ENCODE data around the gene CDKN1C.
A peak's percentile ranks its signal among the peaks of the same experiment; 100 is the strongest.

The CDKN1C gene

DNA sequence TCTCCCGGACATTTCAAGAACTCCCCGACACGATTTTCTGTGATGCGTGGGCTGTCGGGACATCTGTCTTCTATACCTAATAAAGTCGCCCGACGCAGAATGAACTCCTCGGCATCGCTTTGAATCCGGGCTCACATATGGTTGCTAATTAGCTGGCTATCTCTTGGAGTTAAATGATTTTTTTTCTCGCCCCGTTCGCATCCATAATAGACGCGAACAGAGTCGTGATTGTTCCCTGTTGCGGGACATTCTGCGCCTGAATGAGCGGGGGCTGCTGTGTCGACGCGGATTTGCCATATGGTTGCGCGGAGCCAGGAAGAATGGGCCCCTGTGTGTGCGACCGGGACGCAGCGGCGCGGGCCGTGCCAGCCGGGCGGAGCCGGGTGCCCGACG, 16.4 kb downstream of the CDKN1C start:
- peak overlapping the region in 3 of 7 experiments; percentile 26 to 66 (median 61) for H3K4me3 ChIP-seq (ENCODE audit: control insufficient read depth in 1 of 7, extremely low read depth in 1 of 7, insufficient read depth in 4 of 7, low read depth in 2 of 7, low read length in 6 of 7)
- ChIA-PET CTCF (interaction anchor here (0.7 to 2.5 kb wide), 5 partner anchors 17 to 337 kb away, joined by 3 to 8 read pairs (median 3); no protein-coding TSS in a partner anchor), POLR2A (no interaction called here)
- H3K9me3 ChIP-seq (ENCODE audit: control extremely low read depth in 1 of 5, control insufficient read depth in 4 of 5, insufficient read depth in 2 of 5, low read depth in 1 of 5, low read length in 4 of 5), result peaks cover 0 to 3% (median 0%) of the 10 kb centered on the region in 5 experiments
- H3K27me3 ChIP-seq (replicated peaks in 2 of 5; ENCODE audit: control insufficient read depth in 4 of 5, insufficient read depth in 5 of 5, low read length in 4 of 5), result peaks cover 0 to 49% (median 12%) of the 10 kb centered on the region in 5 experiments
- peaks cover 0 to 31% (median 21%) of the 10 kb centered on the region in 4 experiments for H3K4me1 ChIP-seq (ENCODE audit: control extremely low read depth in 1 of 4, control insufficient read depth in 4 of 4, insufficient read depth in 4 of 4, low read length in 3 of 4)
- no peak overlapping the region for H3K27ac ChIP-seq (ENCODE audit: insufficient read depth in 1 of 2, low read depth in 1 of 2, low read length in 2 of 2, poor library complexity in 1 of 2, severe bottlenecking in 2 of 2)
- peak in 1 of 3 donors; percentile 26 for DNase-seq
- no peaks in the 10 kb centered on the region for H3K36me3 ChIP-seq (ENCODE audit: control insufficient read depth in 4 of 4, insufficient read depth in 4 of 4, low read length in 3 of 4)
- 11% methylated on average over 35 of the region's 37 CpGs for WGBS (ENCODE audit: insufficient coverage)

DNA sequence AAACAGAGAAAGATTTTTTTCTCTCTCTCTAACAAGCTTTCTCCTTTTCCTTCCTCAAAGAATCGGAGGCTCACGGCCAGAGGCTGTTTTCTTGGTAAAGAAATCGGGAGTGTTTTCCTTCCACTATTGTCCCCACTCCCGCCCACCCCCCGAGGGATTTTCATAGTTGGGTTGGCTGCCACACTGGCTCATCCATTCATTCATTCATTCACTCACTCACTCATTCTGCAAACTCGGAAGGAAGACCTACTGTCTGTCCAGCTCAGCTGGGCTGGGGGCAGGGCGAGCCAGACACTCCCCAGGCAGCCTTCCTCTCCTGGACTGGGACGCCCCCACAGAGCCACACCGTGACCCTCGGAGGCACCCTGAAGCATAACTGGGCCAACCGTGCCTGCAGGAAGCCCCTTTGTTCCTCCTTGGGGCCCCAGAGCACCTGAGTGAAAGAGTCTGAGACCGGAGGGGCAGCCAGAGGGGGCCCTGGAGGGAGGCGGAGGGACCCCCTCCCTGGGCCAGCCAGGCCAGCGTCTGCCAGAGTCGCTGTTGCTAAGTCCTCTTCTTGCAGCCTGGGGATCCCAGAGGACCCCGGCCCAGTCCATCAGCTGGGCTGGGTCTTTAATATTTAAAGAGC, 17.0 kb downstream of the CDKN1C start:
- ChIA-PET CTCF (interaction anchor here (0.7 to 2.5 kb wide), 6 partner anchors 16 to 337 kb away, joined by 3 to 8 read pairs (median 3); no protein-coding TSS in a partner anchor), POLR2A (interaction anchor here (0.9 kb wide), 1 partner anchor 42 kb away, joined by 3 read pairs; no protein-coding TSS in a partner anchor)
- 1% methylated on average over 15 of the region's 16 CpGs for WGBS (ENCODE audit: insufficient coverage)
- Histone ChIP-seq H3K9me3 (ENCODE audit: control extremely low read depth in 1 of 5, control insufficient read depth in 4 of 5, insufficient read depth in 2 of 5, low read depth in 1 of 5, low read length in 4 of 5) (peaks cover 0 to 3% (median 0%) of the 10 kb centered on the region in 5 experiments), H3K27ac (ENCODE audit: insufficient read depth in 1 of 2, low read depth in 1 of 2, low read length in 2 of 2, poor library complexity in 1 of 2, severe bottlenecking in 2 of 2) (no peak overlapping the region), H3K4me1 (ENCODE audit: control extremely low read depth in 1 of 4, control insufficient read depth in 4 of 4, insufficient read depth in 4 of 4, low read length in 3 of 4) (peaks cover 0 to 31% (median 21%) of the 10 kb centered on the region in 4 experiments), H3K36me3 (ENCODE audit: control insufficient read depth in 4 of 4, insufficient read depth in 4 of 4, low read length in 3 of 4) (no peaks in the 10 kb centered on the region), H3K4me3 (ENCODE audit: control insufficient read depth in 1 of 7, extremely low read depth in 1 of 7, insufficient read depth in 4 of 7, low read depth in 2 of 7, low read length in 6 of 7) (peak overlapping the region in 5 of 7 experiments; percentile 41 to 66 (median 56)), H3K27me3 (replicated peaks in 2 of 5; ENCODE audit: control insufficient read depth in 4 of 5, insufficient read depth in 5 of 5, low read length in 4 of 5) (peaks cover 0 to 54% (median 12%) of the 10 kb centered on the region in 5 experiments)
- peak in 1 of 3 donors; percentile 30 for DNase-seq

DNA sequence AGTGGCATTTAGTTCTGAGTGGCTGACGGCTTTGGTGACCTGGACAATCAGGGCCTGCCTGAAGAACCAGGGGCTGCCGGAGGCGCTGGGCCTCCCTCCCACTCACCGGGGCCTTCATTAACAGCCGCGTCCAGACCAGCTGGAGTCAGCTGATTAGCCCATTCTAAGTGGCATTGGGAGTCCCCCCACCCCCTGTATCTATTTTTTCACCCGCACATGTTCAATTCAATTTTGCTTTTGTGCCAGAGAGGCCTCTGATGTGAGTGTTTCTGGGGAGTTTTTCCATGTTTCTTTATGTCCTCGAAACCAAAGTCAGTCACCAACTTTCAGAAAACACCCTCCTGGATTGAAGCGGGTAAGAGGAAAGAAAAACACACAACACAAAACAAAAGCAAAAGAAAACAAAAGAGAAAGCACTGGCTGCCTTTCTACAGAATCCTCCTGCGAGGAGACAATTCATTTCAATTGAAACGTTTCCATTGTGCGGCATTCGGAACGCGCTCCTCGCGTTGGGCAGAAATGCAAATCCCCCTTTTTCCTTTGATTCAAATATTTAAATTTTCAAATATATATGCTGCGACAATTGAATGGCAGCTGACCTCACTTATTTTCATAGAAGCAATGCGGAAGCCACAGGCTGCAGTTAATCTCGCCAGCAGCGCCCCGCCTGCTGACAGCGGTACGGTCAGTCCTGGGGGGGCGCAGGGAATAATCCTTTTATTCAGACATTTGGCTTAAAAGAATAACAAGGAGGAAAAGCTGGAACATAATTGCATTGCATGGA, 17.7 kb downstream of the CDKN1C start:
- Histone ChIP-seq H3K27ac (ENCODE audit: insufficient read depth in 1 of 2, low read depth in 1 of 2, low read length in 2 of 2, poor library complexity in 1 of 2, severe bottlenecking in 2 of 2) (no peak overlapping the region), H3K4me3 (ENCODE audit: control insufficient read depth in 1 of 7, extremely low read depth in 1 of 7, insufficient read depth in 4 of 7, low read depth in 2 of 7, low read length in 6 of 7) (peak overlapping the region in 5 of 7 experiments; percentile 41 to 66 (median 56)), H3K9me3 (ENCODE audit: control extremely low read depth in 1 of 5, control insufficient read depth in 4 of 5, insufficient read depth in 2 of 5, low read depth in 1 of 5, low read length in 4 of 5) (peaks cover 0 to 3% (median 0%) of the 10 kb centered on the region in 5 experiments), H3K4me1 (ENCODE audit: control extremely low read depth in 1 of 4, control insufficient read depth in 4 of 4, insufficient read depth in 4 of 4, low read length in 3 of 4) (peaks cover 0 to 32% (median 22%) of the 10 kb centered on the region in 4 experiments), H3K27me3 (replicated peaks in 2 of 5; ENCODE audit: control insufficient read depth in 4 of 5, insufficient read depth in 5 of 5, low read length in 4 of 5) (peaks cover 0 to 61% (median 16%) of the 10 kb centered on the region in 5 experiments), H3K36me3 (ENCODE audit: control insufficient read depth in 4 of 4, insufficient read depth in 4 of 4, low read length in 3 of 4) (no peaks in the 10 kb centered on the region)
- ChIA-PET CTCF (interaction anchor here (1.1 to 2.5 kb wide), 3 partner anchors 16 to 334 kb away, joined by 3 to 8 read pairs (median 4); no protein-coding TSS in a partner anchor), POLR2A (interaction anchor here (0.6 to 0.9 kb wide), 3 partner anchors 16 to 469 kb away, joined by 3 to 7 read pairs (median 3); no protein-coding TSS in a partner anchor)
- peak in 2 of 3 donors; percentile 46 to 57 for DNase-seq
- 46% methylated on average over 15 of the region's 25 CpGs for WGBS (ENCODE audit: insufficient coverage)

DNA sequence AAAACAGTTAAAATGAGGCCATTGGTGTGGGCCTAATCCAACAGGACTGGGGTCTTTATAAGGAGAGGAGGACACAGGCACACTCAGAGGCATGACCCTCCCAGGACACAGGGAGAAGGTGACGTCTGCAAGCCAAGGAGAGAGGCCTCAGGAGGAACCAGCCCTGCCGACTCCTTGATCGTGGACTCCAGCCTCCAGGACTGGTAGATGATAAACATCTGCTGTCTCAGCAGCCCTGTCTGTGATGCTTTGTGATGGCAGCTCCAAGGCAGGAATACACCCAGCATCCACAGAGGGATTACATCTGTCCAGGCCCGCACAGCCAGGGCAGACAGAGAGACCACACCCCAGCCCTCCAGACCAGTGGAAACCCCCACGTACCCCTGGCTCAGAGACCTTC, 18.4 kb downstream of the CDKN1C start:
- peaks cover 0 to 67% (median 17%) of the 10 kb centered on the region in 5 experiments for H3K27me3 ChIP-seq (replicated peaks in 2 of 5; ENCODE audit: control insufficient read depth in 4 of 5, insufficient read depth in 5 of 5, low read length in 4 of 5)
- DNase-seq, result no peak
- H3K4me3 ChIP-seq (ENCODE audit: control insufficient read depth in 1 of 7, extremely low read depth in 1 of 7, insufficient read depth in 4 of 7, low read depth in 2 of 7, low read length in 6 of 7), result no peak overlapping the region
- CTCF ChIA-PET, result interaction anchor here (2.5 kb wide), 1 partner anchor 21 kb away, joined by 8 read pairs; no protein-coding TSS in a partner anchor
- 90% methylated on average over 2 of the region's 5 CpGs for WGBS (ENCODE audit: insufficient coverage)
- POLR2A ChIA-PET, result interaction anchor here (0.6 kb wide), 1 partner anchor 468 kb away, joined by 3 read pairs; no protein-coding TSS in a partner anchor
- H3K4me1 ChIP-seq (ENCODE audit: control extremely low read depth in 1 of 4, control insufficient read depth in 4 of 4, insufficient read depth in 4 of 4, low read length in 3 of 4), result peaks cover 0 to 36% (median 23%) of the 10 kb centered on the region in 4 experiments
- H3K9me3 ChIP-seq (ENCODE audit: control extremely low read depth in 1 of 5, control insufficient read depth in 4 of 5, insufficient read depth in 2 of 5, low read depth in 1 of 5, low read length in 4 of 5), result peaks cover 0 to 3% (median 0%) of the 10 kb centered on the region in 5 experiments
- no peaks in the 10 kb centered on the region for H3K36me3 ChIP-seq (ENCODE audit: control insufficient read depth in 4 of 4, insufficient read depth in 4 of 4, low read length in 3 of 4)
- no peak overlapping the region for H3K27ac ChIP-seq (ENCODE audit: insufficient read depth in 1 of 2, low read depth in 1 of 2, low read length in 2 of 2, poor library complexity in 1 of 2, severe bottlenecking in 2 of 2)

DNA sequence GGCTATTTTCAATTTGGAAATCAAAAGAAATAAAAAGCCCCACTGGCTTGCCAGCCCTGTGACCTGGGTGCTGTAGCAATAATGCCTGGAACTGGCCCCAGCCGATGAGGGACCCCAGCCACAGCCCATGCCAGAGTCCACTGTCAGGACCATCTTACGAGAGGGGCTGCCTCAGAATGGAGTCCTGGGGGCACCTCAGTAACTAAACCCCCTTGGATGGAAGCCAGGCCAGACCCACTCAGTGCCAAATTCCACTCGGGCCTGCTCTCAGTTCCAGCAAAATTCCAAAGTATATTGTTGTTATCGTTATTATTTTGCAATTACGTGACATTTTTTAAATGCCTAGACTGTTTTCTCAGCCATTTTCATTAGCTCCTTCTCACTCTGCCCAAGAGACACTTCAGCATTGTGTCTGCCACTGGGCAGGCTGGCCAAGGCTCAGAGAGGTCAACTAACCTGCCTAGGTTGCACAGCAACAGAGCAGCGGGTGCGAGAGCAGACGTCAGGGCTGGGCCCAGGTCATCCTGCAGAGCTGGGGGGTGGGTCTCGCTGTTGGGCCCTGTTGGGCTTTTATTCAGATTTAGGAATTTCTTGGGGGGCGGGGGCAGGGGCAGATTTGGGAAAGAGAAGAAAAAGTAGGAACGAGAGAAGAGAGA, 19.5 kb downstream of the CDKN1C start:
- H3K36me3 ChIP-seq (ENCODE audit: control insufficient read depth in 4 of 4, insufficient read depth in 4 of 4, low read length in 3 of 4), result no peaks in the 10 kb centered on the region
- ChIA-PET POLR2A (interaction anchor here (0.7 kb wide), 1 partner anchor 99 kb away, joined by 3 read pairs; no protein-coding TSS in a partner anchor), CTCF (no interaction called here)

DNA sequence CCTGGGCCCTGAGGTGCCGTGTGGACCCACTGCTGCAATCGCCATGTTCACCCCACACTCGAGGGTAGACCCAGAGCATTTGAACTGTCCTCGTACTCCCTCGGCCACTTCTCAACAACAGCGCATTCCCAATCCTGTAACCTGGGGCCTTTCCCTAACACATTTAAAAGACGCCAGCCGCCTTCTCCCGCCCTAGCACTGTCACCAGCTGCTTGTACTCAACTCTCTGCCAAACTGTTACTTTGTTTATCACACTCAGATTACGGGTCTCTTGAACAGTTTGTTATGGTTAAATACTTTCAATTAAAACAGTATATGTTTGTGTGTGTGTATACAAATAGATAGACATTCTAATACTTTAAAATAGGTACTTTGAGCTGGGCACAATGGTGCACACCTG, 20.7 kb downstream of the CDKN1C start:
- ChIA-PET CTCF (interaction anchor here (1.2 kb wide), 1 partner anchor 15 kb away, joined by 3 read pairs; no protein-coding TSS in a partner anchor), POLR2A (no interaction called here)
- H3K27me3 ChIP-seq (replicated peaks in 2 of 5; ENCODE audit: control insufficient read depth in 4 of 5, insufficient read depth in 5 of 5, low read length in 4 of 5), result peaks cover 0 to 66% (median 20%) of the 10 kb centered on the region in 5 experiments
- no peak overlapping the region for H3K4me3 ChIP-seq (ENCODE audit: control insufficient read depth in 1 of 7, extremely low read depth in 1 of 7, insufficient read depth in 4 of 7, low read depth in 2 of 7, low read length in 6 of 7)
- no peak for DNase-seq
- H3K36me3 ChIP-seq (ENCODE audit: control insufficient read depth in 4 of 4, insufficient read depth in 4 of 4, low read length in 3 of 4), result no peaks in the 10 kb centered on the region
- H3K4me1 ChIP-seq (ENCODE audit: control extremely low read depth in 1 of 4, control insufficient read depth in 4 of 4, insufficient read depth in 4 of 4, low read length in 3 of 4), result peaks cover 0 to 23% (median 11%) of the 10 kb centered on the region in 4 experiments
- H3K9me3 ChIP-seq (ENCODE audit: control extremely low read depth in 1 of 5, control insufficient read depth in 4 of 5, insufficient read depth in 2 of 5, low read depth in 1 of 5, low read length in 4 of 5), result peaks cover 0 to 3% (median 0%) of the 10 kb centered on the region in 5 experiments
- H3K27ac ChIP-seq (ENCODE audit: insufficient read depth in 1 of 2, low read depth in 1 of 2, low read length in 2 of 2, poor library complexity in 1 of 2, severe bottlenecking in 2 of 2), result no peak overlapping the region
- 99% methylated on average over 7 of the region's 10 CpGs for WGBS (ENCODE audit: insufficient coverage)

More for the DNA sequence above, 19.5 kb downstream of the CDKN1C start:
- whole genome bisulfite sequencing (ENCODE audit: insufficient coverage), result 99% methylated on average over 11 of the region's 11 CpGs
- Histone ChIP-seq H3K4me1 (ENCODE audit: control extremely low read depth in 1 of 4, control insufficient read depth in 4 of 4, insufficient read depth in 4 of 4, low read length in 3 of 4) (peaks cover 0 to 35% (median 17%) of the 10 kb centered on the region in 4 experiments), H3K27me3 (replicated peaks in 2 of 5; ENCODE audit: control insufficient read depth in 4 of 5, insufficient read depth in 5 of 5, low read length in 4 of 5) (peaks cover 0 to 75% (median 20%) of the 10 kb centered on the region in 5 experiments), H3K4me3 (ENCODE audit: control insufficient read depth in 1 of 7, extremely low read depth in 1 of 7, insufficient read depth in 4 of 7, low read depth in 2 of 7, low read length in 6 of 7) (no peak overlapping the region), H3K27ac (ENCODE audit: insufficient read depth in 1 of 2, low read depth in 1 of 2, low read length in 2 of 2, poor library complexity in 1 of 2, severe bottlenecking in 2 of 2) (no peak overlapping the region), H3K9me3 (ENCODE audit: control extremely low read depth in 1 of 5, control insufficient read depth in 4 of 5, insufficient read depth in 2 of 5, low read depth in 1 of 5, low read length in 4 of 5) (peaks cover 0 to 3% (median 0%) of the 10 kb centered on the region in 5 experiments)
- no peak for DNase-seq

Data from common myeloid progenitor, CD34-positive (primary cell).